Measurements from ENCODE around the gene MEGF6. TPM values are rescaled to one million over a fixed set of nuclear protein-coding genes. Genes with fewer than 3 reads are reported as not detected.

MEGF6 gene
- total RNA-seq, 6 experiments from 2014 or later, result 20.3 to 39.2 (median 23.0) TPM

DNA sequence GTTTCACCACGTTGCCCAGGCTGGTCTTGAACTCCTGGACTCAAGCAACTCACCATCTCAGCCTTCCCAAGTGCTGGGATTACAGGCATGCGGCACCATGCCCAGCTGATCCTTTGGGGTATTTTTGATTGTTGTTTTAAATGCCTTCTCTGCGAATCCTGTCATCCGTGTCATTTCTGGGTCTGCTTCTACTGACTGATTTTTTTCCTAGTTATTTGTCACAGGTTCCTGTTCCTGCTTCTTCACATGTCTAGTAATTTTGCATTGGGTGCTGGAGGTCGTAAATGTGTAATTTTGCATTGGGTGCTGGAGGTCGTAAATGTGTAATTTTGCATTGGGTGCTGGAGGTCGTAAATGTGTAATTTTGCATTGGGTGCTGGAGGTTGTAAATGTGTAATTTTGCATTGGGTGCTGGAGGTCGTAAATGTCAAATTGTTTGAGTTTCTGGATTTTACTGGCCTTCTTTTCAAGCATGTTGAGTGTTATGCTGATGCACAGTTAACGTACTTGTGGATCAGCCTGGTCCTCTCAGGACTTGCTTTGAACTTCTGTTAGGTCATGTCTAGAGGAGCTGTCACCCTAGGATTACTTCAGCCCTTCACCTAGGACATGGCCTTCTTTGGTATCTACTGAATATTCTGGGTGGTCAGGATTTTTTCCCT is 161.0 kb downstream of the MEGF6 start:
- H3K27ac Mint-ChIP-seq, result no peak overlapping the region
- TF ChIP-seq, protein P1, sequence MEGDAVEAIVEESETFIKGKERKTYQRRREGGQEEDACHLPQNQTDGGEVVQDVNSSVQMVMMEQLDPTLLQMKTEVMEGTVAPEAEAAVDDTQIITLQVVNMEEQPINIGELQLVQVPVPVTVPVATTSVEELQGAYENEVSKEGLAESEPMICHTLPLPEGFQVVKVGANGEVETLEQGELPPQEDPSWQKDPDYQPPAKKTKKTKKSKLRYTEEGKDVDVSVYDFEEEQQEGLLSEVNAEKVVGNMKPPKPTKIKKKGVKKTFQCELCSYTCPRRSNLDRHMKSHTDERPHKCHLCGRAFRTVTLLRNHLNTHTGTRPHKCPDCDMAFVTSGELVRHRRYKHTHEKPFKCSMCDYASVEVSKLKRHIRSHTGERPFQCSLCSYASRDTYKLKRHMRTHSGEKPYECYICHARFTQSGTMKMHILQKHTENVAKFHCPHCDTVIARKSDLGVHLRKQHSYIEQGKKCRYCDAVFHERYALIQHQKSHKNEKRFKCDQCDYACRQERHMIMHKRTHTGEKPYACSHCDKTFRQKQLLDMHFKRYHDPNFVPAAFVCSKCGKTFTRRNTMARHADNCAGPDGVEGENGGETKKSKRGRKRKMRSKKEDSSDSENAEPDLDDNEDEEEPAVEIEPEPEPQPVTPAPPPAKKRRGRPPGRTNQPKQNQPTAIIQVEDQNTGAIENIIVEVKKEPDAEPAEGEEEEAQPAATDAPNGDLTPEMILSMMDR (IDR thresholded peaks at IDR 0.05), result no peak
- no peaks in the 10 kb centered on the region for H3K36me3 Mint-ChIP-seq (ENCODE audit: low read depth)
- no peaks in the 10 kb centered on the region for H3K9me3 Mint-ChIP-seq
- DNase-seq, result no peak
- peaks cover 13% of the 10 kb centered on the region for H3K27me3 Mint-ChIP-seq (ENCODE audit: insufficient read depth)
- no peaks in the 10 kb centered on the region for H3K4me1 Mint-ChIP-seq (ENCODE audit: low read depth)
- H3K4me3 Mint-ChIP-seq, result no peak overlapping the region

DNA sequence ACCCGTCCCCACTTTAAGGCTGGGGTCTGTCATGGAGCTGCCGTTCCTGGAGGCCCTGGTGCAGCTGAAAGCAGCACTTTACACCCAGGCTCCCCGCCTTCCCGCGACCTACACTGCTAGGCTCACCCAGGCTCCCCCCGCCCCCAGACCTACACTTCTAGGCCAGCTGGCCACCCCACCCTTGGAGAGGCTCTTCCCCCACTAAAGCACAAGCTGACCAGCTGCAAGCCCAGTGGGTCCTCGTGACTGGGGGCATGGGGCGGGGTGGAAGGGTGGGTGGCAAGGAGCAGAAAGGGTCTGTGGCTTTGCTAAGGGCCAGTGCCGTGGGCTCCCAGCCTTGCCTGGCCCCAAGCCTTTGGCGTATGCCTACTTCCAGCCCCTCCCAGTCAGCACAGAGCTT is 166.6 kb downstream of the MEGF6 start:
- no peak overlapping the region for H3K27ac Mint-ChIP-seq
- DNase-seq, result no peak
- peaks cover 51% of the 10 kb centered on the region for H3K27me3 Mint-ChIP-seq (ENCODE audit: insufficient read depth)
- H3K36me3 Mint-ChIP-seq (ENCODE audit: low read depth), result no peaks in the 10 kb centered on the region
- H3K9me3 Mint-ChIP-seq, result no peaks in the 10 kb centered on the region
- TF ChIP-seq, protein P1 (IDR thresholded peaks at IDR 0.05), result no peak
- H3K4me1 Mint-ChIP-seq (ENCODE audit: low read depth), result no peaks in the 10 kb centered on the region
- no peak overlapping the region for H3K4me3 Mint-ChIP-seq

DNA sequence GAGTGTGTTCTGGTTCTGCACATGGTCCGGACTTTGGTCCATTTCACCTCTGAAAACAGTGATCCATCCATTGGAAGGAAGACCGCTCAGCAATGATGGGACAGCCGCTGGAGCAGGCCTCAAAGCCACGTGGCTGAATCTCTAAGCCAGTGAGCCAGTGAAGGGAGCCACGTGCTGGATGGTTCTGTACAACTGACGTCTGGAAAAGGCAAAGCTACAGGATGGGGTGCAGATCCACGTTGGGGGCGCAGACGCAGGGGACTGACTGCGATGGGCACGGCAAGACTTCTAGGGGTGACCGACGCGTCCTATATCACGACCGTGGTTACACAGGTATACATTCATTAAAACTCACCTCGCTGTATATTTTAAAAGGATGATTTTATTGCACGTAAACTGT is 167.0 kb downstream of the MEGF6 start:
- TF ChIP-seq, protein P1 (IDR thresholded peaks at IDR 0.05), result no peak
- no peaks in the 10 kb centered on the region for H3K36me3 Mint-ChIP-seq (ENCODE audit: low read depth)
- H3K27me3 Mint-ChIP-seq (ENCODE audit: insufficient read depth), result peaks cover 51% of the 10 kb centered on the region

DNA sequence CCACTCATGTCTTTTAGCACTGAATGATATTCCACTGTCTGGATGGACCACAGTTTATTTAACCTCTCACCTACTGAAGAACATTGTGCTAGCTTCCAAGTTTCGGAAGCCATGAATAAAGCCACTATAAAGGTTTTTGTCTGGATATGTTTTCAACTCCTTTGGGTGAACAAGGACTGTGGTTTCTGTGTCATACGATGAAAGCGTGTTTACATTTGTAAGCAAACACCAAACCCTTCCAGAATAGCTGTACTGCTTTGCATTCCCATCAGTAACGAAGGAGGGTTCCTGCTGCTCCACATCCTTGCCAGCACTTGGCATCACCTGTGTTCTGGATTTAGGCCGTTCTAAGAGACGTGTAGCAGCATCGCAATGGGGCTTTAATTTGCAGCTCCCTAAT is 167.5 kb downstream of the MEGF6 start:
- no peaks in the 10 kb centered on the region for H3K4me1 Mint-ChIP-seq (ENCODE audit: low read depth)
- DNase-seq, result no peak

More for the DNA sequence above, 167.0 kb downstream of the MEGF6 start:
- Mint-ChIP-seq H3K4me3 (no peak overlapping the region), H3K27ac (no peak overlapping the region), H3K9me3 (no peaks in the 10 kb centered on the region), H3K4me1 (ENCODE audit: low read depth) (no peaks in the 10 kb centered on the region)
- no peak for DNase-seq

DNA sequence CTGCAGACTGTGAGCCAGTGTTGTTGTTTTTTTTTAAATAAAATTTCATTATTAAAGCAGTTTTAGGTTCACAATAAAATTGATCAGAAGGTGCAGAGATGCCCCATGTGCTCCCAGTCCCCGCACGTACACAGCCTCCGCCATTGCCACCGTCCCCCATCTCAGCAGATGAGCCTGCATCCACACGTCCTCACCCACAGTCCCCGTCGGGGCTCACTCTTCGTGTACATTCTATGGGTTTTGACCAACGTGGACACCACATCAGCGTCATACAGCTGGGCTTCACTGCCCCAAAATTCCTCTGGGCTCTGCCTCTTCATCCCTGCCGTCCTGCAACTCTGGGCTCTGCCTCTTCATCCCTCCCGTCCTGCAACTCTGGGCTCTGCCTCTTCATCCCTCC is 168.4 kb downstream of the MEGF6 start:
- Mint-ChIP-seq H3K4me3 (no peak overlapping the region), H3K36me3 (ENCODE audit: low read depth) (no peaks in the 10 kb centered on the region), H3K9me3 (no peaks in the 10 kb centered on the region), H3K27me3 (ENCODE audit: insufficient read depth) (peaks cover 53% of the 10 kb centered on the region), H3K4me1 (ENCODE audit: low read depth) (no peaks in the 10 kb centered on the region), H3K27ac (no peak overlapping the region)
- TF ChIP-seq, protein P1 (IDR thresholded peaks at IDR 0.05), result no peak
- DNase-seq, result no peak

More for the DNA sequence above, 167.5 kb downstream of the MEGF6 start:
- Mint-ChIP-seq H3K9me3 (no peaks in the 10 kb centered on the region), H3K27ac (no peak overlapping the region), H3K36me3 (ENCODE audit: low read depth) (no peaks in the 10 kb centered on the region), H3K4me3 (no peak overlapping the region), H3K27me3 (ENCODE audit: insufficient read depth) (peaks cover 51% of the 10 kb centered on the region)
- TF ChIP-seq, protein P1 (IDR thresholded peaks at IDR 0.05), result no peak

All from HFFc6 (cell line).